Cardiac fibroblast (primary cell): ENCODE data around the gene SMG7.

ENCODE experiments used
- DNase-seq, 2 donors: peaks; one replicate each; pipeline versions ENCODE4 v3.0.0 to v3.0.0-alpha.2; 2010; ENCODE audit warnings: low read depth in 2 of 2
- H3K4me3 ChIP-seq, 2 donors: replicated peaks in 1 of 2; 1 replicate in 1 of 2; 2 replicates in 1 of 2; pipeline ENCODE4 v1.5.1; 2011; ENCODE audit warnings: low read depth in 2 of 2, low read length in 2 of 2, mild to moderate bottlenecking in 2 of 2, moderate library complexity in 1 of 2
- TF ChIP-seq, protein P1 (sequence below): IDR thresholded peaks from one replicate; pipeline ENCODE4 v1.5.1; 2011; ENCODE audit warnings: low read depth, mild to moderate bottlenecking, low read length, inconsistent platforms

Gene SMG7

DNA sequence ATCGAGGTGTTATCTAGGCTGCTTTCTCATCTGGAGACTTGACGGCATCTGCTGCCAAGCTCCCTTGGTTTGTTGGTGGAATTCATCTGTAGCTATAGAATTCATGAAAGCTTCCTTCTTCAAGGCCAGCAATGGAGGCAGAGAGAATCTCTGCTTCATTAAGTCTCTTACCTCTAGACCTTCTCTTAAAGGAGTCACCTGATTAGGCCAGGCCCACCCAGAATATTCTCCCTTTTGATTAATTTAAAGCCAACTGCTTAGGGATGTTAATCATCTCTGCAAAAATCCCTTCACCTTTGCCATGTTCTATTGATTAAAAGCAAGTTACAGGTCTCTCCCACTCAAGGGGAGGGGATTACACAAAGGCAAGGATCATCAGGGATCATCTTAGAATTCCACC is 123.2 kb downstream of the SMG7 start:
- DNase-seq = no peak
- TF ChIP-seq, protein P1, sequence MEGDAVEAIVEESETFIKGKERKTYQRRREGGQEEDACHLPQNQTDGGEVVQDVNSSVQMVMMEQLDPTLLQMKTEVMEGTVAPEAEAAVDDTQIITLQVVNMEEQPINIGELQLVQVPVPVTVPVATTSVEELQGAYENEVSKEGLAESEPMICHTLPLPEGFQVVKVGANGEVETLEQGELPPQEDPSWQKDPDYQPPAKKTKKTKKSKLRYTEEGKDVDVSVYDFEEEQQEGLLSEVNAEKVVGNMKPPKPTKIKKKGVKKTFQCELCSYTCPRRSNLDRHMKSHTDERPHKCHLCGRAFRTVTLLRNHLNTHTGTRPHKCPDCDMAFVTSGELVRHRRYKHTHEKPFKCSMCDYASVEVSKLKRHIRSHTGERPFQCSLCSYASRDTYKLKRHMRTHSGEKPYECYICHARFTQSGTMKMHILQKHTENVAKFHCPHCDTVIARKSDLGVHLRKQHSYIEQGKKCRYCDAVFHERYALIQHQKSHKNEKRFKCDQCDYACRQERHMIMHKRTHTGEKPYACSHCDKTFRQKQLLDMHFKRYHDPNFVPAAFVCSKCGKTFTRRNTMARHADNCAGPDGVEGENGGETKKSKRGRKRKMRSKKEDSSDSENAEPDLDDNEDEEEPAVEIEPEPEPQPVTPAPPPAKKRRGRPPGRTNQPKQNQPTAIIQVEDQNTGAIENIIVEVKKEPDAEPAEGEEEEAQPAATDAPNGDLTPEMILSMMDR = no peak
- H3K4me3 ChIP-seq = no peak overlapping the region

DNA sequence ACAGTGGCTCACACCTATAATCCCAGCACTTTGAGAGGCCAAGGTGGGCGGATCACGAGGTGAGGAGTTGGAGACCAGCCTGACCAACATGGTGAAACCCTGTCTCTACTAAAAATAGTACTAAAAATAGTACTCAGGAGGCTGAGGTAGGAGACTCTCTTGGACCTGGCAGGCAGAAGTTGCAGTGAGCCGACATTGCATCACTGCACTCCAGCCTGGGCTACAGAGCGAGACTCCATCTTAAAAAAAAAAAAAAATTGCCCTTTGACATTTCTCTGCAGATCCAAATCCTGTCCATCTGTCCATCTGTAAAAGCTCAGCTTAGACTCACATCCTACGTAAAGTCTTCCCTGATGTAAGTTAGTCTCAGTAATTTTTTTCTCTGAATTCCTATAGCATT is 124.2 kb downstream of the SMG7 start:
- TF ChIP-seq, protein P1 = no peak
- no peak for DNase-seq
- no peak overlapping the region for H3K4me3 ChIP-seq

DNA sequence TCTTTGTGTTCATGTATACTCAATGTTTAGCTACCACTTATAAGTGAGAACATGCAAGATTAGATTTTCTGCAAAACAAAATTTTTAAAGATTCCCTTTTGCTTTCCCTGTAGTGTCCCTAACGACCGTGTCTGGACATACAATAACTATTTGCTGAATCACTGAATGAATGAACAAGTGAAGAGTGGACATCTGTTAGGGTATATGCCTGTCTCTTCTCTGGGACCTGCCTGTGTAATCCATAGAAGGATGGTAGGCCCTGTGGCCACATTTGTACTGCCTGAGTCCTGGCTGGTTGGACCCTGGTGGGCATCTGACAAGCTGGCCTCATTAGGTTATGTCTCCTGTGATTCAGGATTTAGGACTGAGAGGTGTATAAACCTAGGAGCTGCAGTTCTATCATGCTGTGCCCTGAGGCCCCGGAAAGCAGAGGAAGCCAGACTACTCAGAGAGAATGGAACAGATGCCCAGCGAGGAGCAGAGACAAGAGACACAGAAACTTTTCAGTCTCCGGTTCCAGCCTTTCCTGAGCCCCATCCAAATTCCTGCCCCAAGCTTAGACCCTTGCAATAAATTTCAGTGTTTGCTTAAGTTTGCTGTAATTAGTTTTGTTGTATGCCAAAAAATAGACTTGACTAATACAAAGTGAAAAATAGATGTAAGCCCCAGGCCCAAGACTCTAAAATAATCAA is 125.5 kb downstream of the SMG7 start:
- TF ChIP-seq, protein P1 = no peak
- no peak overlapping the region for H3K4me3 ChIP-seq

DNA sequence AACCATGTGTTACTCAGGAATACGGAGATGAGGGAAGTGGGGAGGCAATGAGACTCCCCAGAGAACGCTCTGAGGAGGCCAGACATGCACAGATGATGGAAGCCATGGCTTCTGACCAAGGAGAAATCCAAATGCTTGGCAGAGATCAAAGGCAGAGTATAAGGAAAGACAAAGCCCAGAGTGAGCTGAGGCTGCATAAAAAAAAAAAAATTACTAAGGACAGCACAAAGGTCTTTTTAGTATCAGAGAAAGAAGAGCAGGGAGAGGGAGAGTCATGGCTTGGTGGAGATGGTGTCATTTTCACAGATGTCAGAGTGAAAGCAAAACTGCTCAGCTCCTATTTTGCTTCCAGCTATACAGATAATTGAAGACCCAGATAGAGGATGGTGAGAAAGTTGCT is 126.1 kb downstream of the SMG7 start:
- TF ChIP-seq, protein P1 = no peak
- H3K4me3 ChIP-seq = no peak overlapping the region
- DNase-seq = peak in 1 of 2 donors; percentile 8

More for the DNA sequence above, 125.5 kb downstream of the SMG7 start:
- no peak for DNase-seq

DNA sequence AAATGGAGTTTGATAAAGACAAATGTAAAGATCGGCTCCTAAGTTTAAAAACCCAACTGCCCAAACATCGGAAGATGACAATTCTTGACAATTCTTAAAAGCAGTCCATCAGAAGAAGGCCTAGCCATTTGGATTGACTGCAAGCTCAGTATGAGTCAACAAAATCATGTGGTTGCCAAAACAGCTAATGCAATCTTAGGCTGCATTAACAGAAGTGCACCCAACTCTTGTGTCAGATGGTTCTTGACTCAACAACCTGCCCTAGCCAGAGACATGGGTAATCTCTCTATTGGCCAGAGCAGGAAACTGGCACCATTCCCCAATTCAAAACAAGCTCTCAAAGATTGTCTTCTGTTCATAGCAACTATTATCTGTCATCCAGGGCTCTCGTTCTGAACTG is 127.8 kb downstream of the SMG7 start:
- DNase-seq = peak; percentile 93 to 97
- TF ChIP-seq, protein P1 = no peak

DNA sequence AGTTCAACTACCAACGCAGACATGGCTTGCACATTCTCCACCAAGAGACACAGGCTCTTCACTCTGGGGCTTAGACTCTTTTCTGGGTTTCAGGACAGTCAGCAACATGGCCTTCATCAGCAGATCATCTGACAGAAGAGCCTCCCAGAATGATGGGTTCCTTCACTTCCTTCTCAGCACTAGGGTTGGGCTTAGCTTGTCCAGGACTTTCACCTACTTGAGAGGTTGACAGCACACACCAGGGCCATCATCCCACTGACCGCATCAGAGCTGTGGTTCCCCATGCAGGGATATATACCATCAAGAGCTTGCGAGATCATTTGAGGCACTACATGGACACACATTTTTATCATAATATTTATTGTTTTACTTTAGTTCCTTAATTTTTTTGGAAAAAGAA is 128.3 kb downstream of the SMG7 start:
- TF ChIP-seq, protein P1 = no peak
- no peak for DNase-seq
- H3K4me3 ChIP-seq = no peak overlapping the region

More for the DNA sequence above, 127.8 kb downstream of the SMG7 start:
- no peak overlapping the region for H3K4me3 ChIP-seq

DNA sequence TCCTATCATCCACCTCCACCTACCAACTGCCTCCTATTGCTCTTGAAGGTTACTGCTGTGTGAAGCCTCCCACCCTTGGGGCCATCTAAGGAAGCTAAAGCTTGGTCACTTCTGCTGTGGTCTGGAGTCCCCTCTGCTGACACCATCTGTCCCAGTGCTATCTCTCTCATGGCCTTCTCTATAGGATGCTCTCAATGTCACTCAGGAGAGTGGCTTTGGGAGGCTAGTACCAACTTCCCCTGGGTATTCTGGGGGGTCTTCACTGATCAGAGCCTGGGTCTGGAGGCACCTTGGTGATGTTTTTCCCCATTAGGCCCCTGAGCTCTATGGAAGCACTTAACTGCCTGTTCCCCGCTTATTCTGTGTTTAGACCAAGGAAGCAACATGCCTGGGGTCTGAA is 130.2 kb downstream of the SMG7 start:
- H3K4me3 ChIP-seq = no peak overlapping the region

More for the DNA sequence above, 130.2 kb downstream of the SMG7 start:
- TF ChIP-seq, protein P1 = no peak
- DNase-seq = no peak
